HG02884 (cell line): ENCODE measurements around the gene SOBP.

Experiments used
- ATAC-seq: cut with Tn5 transposase; IDR thresholded peaks from one replicate; pipeline ENCODE4 v1.9.1; 2021; ENCODE audit warnings: mild to moderate bottlenecking, moderate library complexity; ENCODE audit not compliant: unreplicated experiment

Gene SOBP

GRCh38 chr6:107579456-107580056, 89.6 kb downstream of the SOBP start:
- ATAC-seq, result no peak

- no peak for ATAC-seq
Observed at GRCh38 chr6:107582086-107582485, 92.2 kb downstream of the SOBP start.

GRCh38 chr6:107584726-107585125, 94.8 kb downstream of the SOBP start:
- no peak for ATAC-seq

GRCh38 chr6:107585815-107586435, 96.0 kb downstream of the SOBP start:
- ATAC-seq, result no peak

- no peak for ATAC-seq
Observed at GRCh38 chr6:107587451-107587850, 97.5 kb downstream of the SOBP start.

- no peak for ATAC-seq
Observed at GRCh38 chr6:107589199-107589598, 99.3 kb downstream of the SOBP start.

GRCh38 chr6:107589934-107590333, 100.0 kb downstream of the SOBP start:
- no peak for ATAC-seq

- ATAC-seq, result no peak
Observed at GRCh38 chr6:107590378-107590777, 100.5 kb downstream of the SOBP start.

GRCh38 chr6:107591346-107591745, 101.4 kb downstream of the SOBP start:
- no peak for ATAC-seq

GRCh38 chr6:107592806-107593205, 102.9 kb downstream of the SOBP start:
- no peak for ATAC-seq

GRCh38 chr6:107594736-107595135, 104.8 kb downstream of the SOBP start:
- no peak for ATAC-seq

- no peak for ATAC-seq
Observed at GRCh38 chr6:107598091-107598490, 108.2 kb downstream of the SOBP start.

GRCh38 chr6:107599043-107599442, 109.1 kb downstream of the SOBP start:
- ATAC-seq, result no peak

- no peak for ATAC-seq
Observed at GRCh38 chr6:107600121-107600520, 110.2 kb downstream of the SOBP start.

GRCh38 chr6:107600936-107601335, 111.0 kb downstream of the SOBP start:
- no peak for ATAC-seq

- no peak for ATAC-seq
Observed at GRCh38 chr6:107601406-107601805, 111.5 kb downstream of the SOBP start.

GRCh38 chr6:107602321-107603005, 112.5 kb downstream of the SOBP start:
- no peak for ATAC-seq

GRCh38 chr6:107603006-107603370, 113.1 kb downstream of the SOBP start:
- no peak for ATAC-seq

GRCh38 chr6:107604549-107604948, 114.6 kb downstream of the SOBP start:
- no peak for ATAC-seq

GRCh38 chr6:107606407-107606806, 116.5 kb downstream of the SOBP start:
- no peak for ATAC-seq

GRCh38 chr6:107607116-107607515, 117.2 kb downstream of the SOBP start:
- no peak for ATAC-seq

GRCh38 chr6:107611094-107611810, 121.3 kb downstream of the SOBP start:
- no peak for ATAC-seq
